PC-3 (cell line): ENCODE data around the gene GATC. TPM values are rescaled to one million over a fixed set of nuclear protein-coding genes. Genes with fewer than 3 reads are reported as not detected.

Experiments
- ATAC-seq: fragments of 200-7000 bp; cut with Tn5 transposase; 2 replicates; pipeline ENCODE4 v1.9.1; 2020; ENCODE audit warnings: mild to moderate bottlenecking, moderate library complexity
- BruUV-seq: library from RNA; stranded (reverse); fragments of 400-500 nt; replicated peaks from 2 replicates; lab custom pipeline; 2021; lab: Mats Ljungman, UMichigan
- CTCF ChIA-PET: fragments of 300-600 bp; sonication (Branson Sonifier 250); formaldehyde crosslinking; loops from one replicate; lab custom pipeline; 2022; ENCODE audit warnings: antibody characterized with exemption; lab: Charles Lee
- POLR2A ChIA-PET: fragments of 300-600 bp; sonication (Branson Sonifier 250); formaldehyde crosslinking; loops from one replicate; lab custom pipeline; 2022; ENCODE audit warnings: antibody characterized with exemption; ENCODE audit not compliant: unreplicated experiment; lab: Charles Lee
- DNase-seq: peaks from one replicate; pipeline ENCODE4 v3.0.0-alpha.2; 2015
- H2AFZ ChIP-seq: fragments of 300-600 bp; sonication (generic); 2 replicates; pipeline ENCODE4 v1.6.0; 2016; ENCODE audit warnings: antibody characterized with exemption, low read length
- H3F3A ChIP-seq: fragments of 300-600 bp; sonication (generic); one replicate; pipeline ENCODE4 v1.6.0; 2017; ENCODE audit warnings: antibody characterized with exemption, low read length, control low read depth, mild to moderate bottlenecking; ENCODE audit not compliant: unreplicated experiment
- H3K27ac ChIP-seq: fragments of 300-600 bp; sonication (generic); 2 replicates; pipeline ENCODE4 v1.5.1; 2016; ENCODE audit warnings: mild to moderate bottlenecking, low read length
- H3K27me3 ChIP-seq: fragments of 300-600 bp; sonication (generic); 2 replicates; pipeline ENCODE4 v1.6.1; 2016; ENCODE audit warnings: low read length, mixed read lengths
- H3K36me3 ChIP-seq: fragments of 300-600 bp; sonication (generic); 2 replicates; pipeline ENCODE4 v1.6.1; 2016; ENCODE audit warnings: low read depth, mixed run types, low read length, mixed read lengths
- H3K4me1 ChIP-seq: fragments of 300-600 bp; sonication (generic); 2 replicates; pipeline ENCODE4 v1.5.1; 2016; ENCODE audit warnings: low read length; ENCODE audit not compliant: insufficient read depth
- H3K4me2 ChIP-seq: fragments of 300-600 bp; sonication (generic); 2 replicates; pipeline ENCODE4 v1.6.0; 2016; ENCODE audit warnings: low read length
- H3K4me3 ChIP-seq: fragments of 300-600 bp; sonication (generic); 2 replicates; pipeline ENCODE4 v1.5.1; 2016; ENCODE audit warnings: mild to moderate bottlenecking, low read length, mixed read lengths
- H3K79me2 ChIP-seq: fragments of 300-600 bp; sonication (generic); 2 replicates; pipeline ENCODE4 v1.6.1; 2017; ENCODE audit warnings: low read length, mixed read lengths
- H3K9ac ChIP-seq: fragments of 300-600 bp; sonication (generic); 2 replicates; pipeline ENCODE4 v1.6.0; 2016; ENCODE audit warnings: mild to moderate bottlenecking, low read length
- H3K9me2 ChIP-seq: fragments of 300-600 bp; sonication (generic); replicated peaks from 2 replicates; pipeline ENCODE4 v1.6.1; 2016; ENCODE audit warnings: mixed run types, low read length, mixed read lengths
- H3K9me3 ChIP-seq: fragments of 300-600 bp; sonication (generic); 2 replicates; pipeline ENCODE4 v1.6.1; 2016; ENCODE audit warnings: low read length, mixed read lengths
- H4K20me1 ChIP-seq: fragments of 300-600 bp; sonication (generic); 2 replicates; pipeline ENCODE4 v1.6.1; 2016; ENCODE audit warnings: low read length, mixed read lengths
- CTCF ChIP-seq: fragments of 300-600 bp; sonication (generic); conservative IDR thresholded peaks from 2 replicates; pipeline ENCODE4 v1.5.1; 2017; ENCODE audit warnings: antibody characterized with exemption, low read depth, mild to moderate bottlenecking, low read length
- EZH2 ChIP-seq: fragments of 300-600 bp; sonication (generic); IDR thresholded peaks from one replicate; pipeline ENCODE4 v1.6.1; 2017; ENCODE audit warnings: antibody characterized with exemption, mild to moderate bottlenecking, low read length; ENCODE audit not compliant: unreplicated experiment
- EZH2phosphoT487 ChIP-seq: fragments of 300-600 bp; sonication (generic); IDR thresholded peaks from 2 replicates; pipeline ENCODE4 v1.6.1; 2018; ENCODE audit warnings: mild to moderate bottlenecking, antibody characterized with exemption, low read length, borderline replicate concordance
- intact Hi-C: fragments of 100-400 bp; cut with micrococcal nuclease; formaldehyde crosslinking; loops from 2 replicates; pipeline ENCODE4 v1.9.0; 2023
- total RNA-seq: library from RNA; depleted of rRNA; stranded (reverse); fragments of >200 nt; gene quantifications from 2 replicates; pipeline ENCODE4 v1.2.3, GENCODE V29; 2014

GATC gene
- total RNA-seq, 1 experiment from 2014 or later: 33.8 TPM

- H3K27ac ChIP-seq: no peak overlapping the region
- H2AFZ ChIP-seq: peak overlapping the region; percentile 82
- H3K4me3 ChIP-seq: peak overlapping the region; percentile 95
- ChIA-PET CTCF (no interaction called here), POLR2A (interaction anchor here (1.0 kb wide), 1 partner anchor 21 kb away, joined by 5 read pairs; no protein-coding TSS in a partner anchor)
- intact Hi-C loops: loop anchor here (1.0 kb wide), 1 partner anchor 34 kb away; the partner anchor contains the start of gene COQ5
- H3K9ac ChIP-seq: peak overlapping the region; percentile 95
- no peaks in the 10 kb centered on the region for H3K9me3 ChIP-seq
- ATAC-seq (peak; percentile 2), DNase-seq (no peak)
- TF ChIP-seq CTCF (no peak), EZH2 (no peak), EZH2phosphoT487 (no peak)
- no peaks in the 10 kb centered on the region for H3K9me2 ChIP-seq
- no peaks in the 10 kb centered on the region for H3K27me3 ChIP-seq
- peak overlapping the region; percentile 96 for H3K4me2 ChIP-seq
- H3F3A ChIP-seq: no peaks in the 10 kb centered on the region
- no TSS peak for BruUV-seq
- H3K36me3 ChIP-seq: peaks cover 13% of the 10 kb centered on the region
- H4K20me1 ChIP-seq: peaks cover 18% of the 10 kb centered on the region
- peaks cover 24% of the 10 kb centered on the region for H3K4me1 ChIP-seq
- H3K79me2 ChIP-seq: peaks cover 45% of the 10 kb centered on the region
These were observed 49.0 kb downstream of the GATC start for GRCh38 chr12:120495186-120495730.

- no peaks in the 10 kb centered on the region for H3K9me2 ChIP-seq
- TF ChIP-seq CTCF (no peak), EZH2phosphoT487 (no peak), EZH2 (no peak)
- DNase-seq: peak; percentile 99
- ChIA-PET POLR2A (interaction anchor here (0.6 to 1.3 kb wide), 5 partner anchors 22 to 234 kb away, joined by 3 to 5 read pairs (median 3); partner anchors contain the start of gene POP5), CTCF (no interaction called here)
- H3K36me3 ChIP-seq: peaks cover 13% of the 10 kb centered on the region
- H3F3A ChIP-seq: no peaks in the 10 kb centered on the region
- peaks cover 18% of the 10 kb centered on the region for H4K20me1 ChIP-seq
- BruUV-seq: no TSS peak
- peak within 1 kb of the TSS; percentile 82 for H2AFZ ChIP-seq
- peak; percentile 92 for ATAC-seq
- H3K9me3 ChIP-seq: no peaks in the 10 kb centered on the region
- peak within 1 kb of the TSS; percentile 95 for H3K9ac ChIP-seq
- no peaks in the 10 kb centered on the region for H3K27me3 ChIP-seq
- H3K4me3 ChIP-seq: peak within 1 kb of the TSS; percentile 95
- H3K4me2 ChIP-seq: peak within 1 kb of the TSS; percentile 96
- peaks cover 45% of the 10 kb centered on the region for H3K79me2 ChIP-seq
- intact Hi-C loops: loop anchor here (1.0 to 2.0 kb wide), 3 partner anchors 22 to 39 kb away; partner anchors contain the start of genes COQ5 and RNF10
- peaks cover 24% of the 10 kb centered on the region for H3K4me1 ChIP-seq
- H3K27ac ChIP-seq: peak within 1 kb of the TSS; percentile 54
These were observed 49.6 kb downstream of the GATC start, which contains the start of gene DYNLL1 for GRCh38 chr12:120495731-120496412. Gene DYNLL1, plus strand, starts transcription at chr12:120496113. Its CDS starts 309 bp downstream, at chr12:120496422.
